Kidney epithelial cell (primary cell): ENCODE results near the gene CKLF. TPM values are rescaled to one million over a fixed set of nuclear protein-coding genes. Genes with fewer than 3 reads are reported as not detected.

Source experiments
- DNase-seq: peaks from one replicate; pipeline ENCODE4 v3.0.0-alpha.2; 2010; ENCODE audit warnings: low read depth
- H3K27me3 ChIP-seq: 2 replicates; pipeline ENCODE4 v1.6.0; 2011; ENCODE audit warnings: low read length; ENCODE audit not compliant: control insufficient read depth, insufficient read depth
- H3K36me3 ChIP-seq: 2 replicates; pipeline ENCODE4 v1.5.1; 2011; ENCODE audit warnings: low read length; ENCODE audit not compliant: control insufficient read depth, insufficient read depth
- H3K4me3 ChIP-seq: 2 replicates; pipeline ENCODE4 v1.5.1; 2011; ENCODE audit warnings: low read depth, mild to moderate bottlenecking, control low read depth, low read length
- total RNA-seq: library from RNA; depleted of rRNA; stranded (reverse); fragments of >200 nt; gene quantifications from 2 replicates; pipeline ENCODE4 v1.2.3, GENCODE V29; 2015
- TF ChIP-seq, protein P1 (sequence below): IDR thresholded peaks from 2 replicates; pipeline ENCODE4 v1.5.1; 2011; ENCODE audit warnings: mild to moderate bottlenecking, moderate library complexity, low read length, control low read depth, inconsistent platforms; ENCODE audit not compliant: insufficient read depth, poor library complexity, severe bottlenecking

CKLF gene
- total RNA-seq, 1 donor from 2014 or later = 129 TPM

DNA sequence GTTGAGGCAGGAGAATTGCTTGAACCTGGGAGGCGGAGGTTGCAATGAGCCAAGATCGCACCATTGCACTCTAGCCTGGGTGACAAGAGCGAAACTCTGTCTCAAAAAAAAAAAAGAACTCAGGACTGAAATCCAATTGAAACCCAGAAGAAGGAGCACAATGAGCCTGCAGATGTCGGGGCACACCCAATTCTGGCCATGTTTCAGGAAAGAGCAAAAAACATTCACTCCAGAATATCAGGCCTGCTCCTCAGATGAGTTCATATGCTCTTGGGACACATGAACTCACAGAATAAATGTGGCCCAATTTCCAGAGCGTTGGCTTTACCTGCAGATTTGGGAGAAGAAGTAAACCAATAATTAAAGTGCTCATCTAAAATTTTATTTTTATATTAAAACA, 23.9 kb downstream of the CKLF start:
- DNase-seq = no peak
- no peaks in the 10 kb centered on the region for H3K36me3 ChIP-seq
- TF ChIP-seq, protein P1, sequence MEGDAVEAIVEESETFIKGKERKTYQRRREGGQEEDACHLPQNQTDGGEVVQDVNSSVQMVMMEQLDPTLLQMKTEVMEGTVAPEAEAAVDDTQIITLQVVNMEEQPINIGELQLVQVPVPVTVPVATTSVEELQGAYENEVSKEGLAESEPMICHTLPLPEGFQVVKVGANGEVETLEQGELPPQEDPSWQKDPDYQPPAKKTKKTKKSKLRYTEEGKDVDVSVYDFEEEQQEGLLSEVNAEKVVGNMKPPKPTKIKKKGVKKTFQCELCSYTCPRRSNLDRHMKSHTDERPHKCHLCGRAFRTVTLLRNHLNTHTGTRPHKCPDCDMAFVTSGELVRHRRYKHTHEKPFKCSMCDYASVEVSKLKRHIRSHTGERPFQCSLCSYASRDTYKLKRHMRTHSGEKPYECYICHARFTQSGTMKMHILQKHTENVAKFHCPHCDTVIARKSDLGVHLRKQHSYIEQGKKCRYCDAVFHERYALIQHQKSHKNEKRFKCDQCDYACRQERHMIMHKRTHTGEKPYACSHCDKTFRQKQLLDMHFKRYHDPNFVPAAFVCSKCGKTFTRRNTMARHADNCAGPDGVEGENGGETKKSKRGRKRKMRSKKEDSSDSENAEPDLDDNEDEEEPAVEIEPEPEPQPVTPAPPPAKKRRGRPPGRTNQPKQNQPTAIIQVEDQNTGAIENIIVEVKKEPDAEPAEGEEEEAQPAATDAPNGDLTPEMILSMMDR = no peak
- peaks cover 16% of the 10 kb centered on the region for H3K27me3 ChIP-seq
- H3K4me3 ChIP-seq = no peak overlapping the region

DNA sequence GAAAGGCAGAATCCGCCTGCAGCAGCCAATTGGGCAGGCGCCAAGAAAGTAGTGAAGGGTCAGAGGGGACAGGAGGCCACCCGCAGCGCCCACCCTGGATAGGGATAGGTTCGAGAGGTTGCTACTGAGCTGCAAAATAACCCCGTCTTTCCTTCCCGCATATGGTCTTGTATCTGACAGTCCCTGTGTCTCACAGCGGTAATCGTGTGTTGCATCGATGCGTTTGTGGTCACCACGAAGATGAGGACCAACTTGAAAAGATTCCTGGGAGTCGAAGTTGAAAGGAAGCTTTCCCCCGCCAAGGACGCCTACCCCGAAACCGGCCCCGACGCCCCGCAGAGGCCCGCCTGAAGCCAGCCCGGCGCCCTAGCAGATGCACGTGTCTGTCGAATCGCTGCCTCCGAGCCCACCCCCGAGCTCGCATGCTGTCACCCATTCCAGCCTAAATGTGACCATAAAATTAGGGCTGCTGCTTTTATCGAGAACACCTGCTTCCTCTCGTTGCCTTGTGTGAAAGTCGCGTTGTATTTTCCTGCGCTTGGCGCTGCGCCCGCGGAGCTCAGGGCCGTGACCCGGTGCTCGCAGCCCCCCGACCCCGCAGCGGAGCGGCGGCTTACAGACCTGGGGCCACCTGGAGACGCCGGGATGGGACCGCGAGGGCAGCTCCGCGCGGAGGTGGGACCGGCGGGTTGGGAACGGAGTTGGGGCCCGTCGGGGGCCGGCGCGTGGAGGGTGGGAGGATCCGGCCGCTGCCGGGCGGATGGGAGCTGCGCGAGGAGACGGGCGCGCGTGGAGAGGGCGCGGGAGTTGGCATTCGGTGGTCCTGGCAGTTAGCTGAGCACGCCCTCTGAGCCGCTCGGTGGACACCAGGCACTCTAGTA, 26.5 kb downstream of the CKLF start, which contains the start of gene CMTM2:
Gene CMTM2, plus strand, starts transcription at position 813 of the 881 bp plus-strand sequence. CDS start 145 bp downstream, outside the sequence.
- TF ChIP-seq, protein P1 = no peak
- H3K27me3 ChIP-seq = peaks cover 16% of the 10 kb centered on the region
- H3K4me3 ChIP-seq = peak within 1 kb of the TSS; percentile 19
- no peak for DNase-seq
- H3K36me3 ChIP-seq = no peaks in the 10 kb centered on the region

DNA sequence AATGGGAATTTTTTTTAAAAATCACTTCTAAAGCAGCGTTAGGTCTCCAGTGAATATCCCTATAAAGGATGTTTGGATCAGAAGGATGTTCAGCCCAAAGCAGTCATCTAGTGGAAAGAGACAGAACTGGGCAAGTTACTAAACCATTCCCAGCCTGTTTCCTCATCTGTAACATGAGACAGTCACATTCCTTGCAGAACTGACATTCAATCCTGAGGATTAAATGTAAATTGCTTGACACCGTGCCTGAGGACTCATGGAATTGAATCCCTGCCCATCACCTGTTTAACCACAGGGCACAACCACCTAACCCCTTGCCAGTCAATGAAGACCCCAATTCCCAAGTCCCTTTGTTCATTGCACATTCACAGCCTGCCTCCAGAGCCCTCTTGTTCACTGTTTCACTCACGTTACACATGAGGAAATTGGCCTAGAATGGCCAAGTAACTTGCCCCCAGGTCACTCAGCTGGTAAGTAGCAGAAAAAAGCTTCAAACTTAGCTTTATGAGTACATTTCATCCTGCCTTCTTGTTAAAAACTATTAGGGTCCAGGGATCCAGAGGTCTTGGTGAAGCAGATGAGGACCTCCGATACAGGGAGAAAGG, 28.3 kb downstream of the CKLF start:
- TF ChIP-seq, protein P1 = peak; percentile 19
- DNase-seq = peak; percentile 61
- peaks cover 16% of the 10 kb centered on the region for H3K27me3 ChIP-seq
- no peak overlapping the region for H3K4me3 ChIP-seq
- H3K36me3 ChIP-seq = no peaks in the 10 kb centered on the region

GRCh38 chr16:66581246-66581952, 29.0 kb downstream of the CKLF start:
- DNase-seq = no peak
- Histone ChIP-seq H3K36me3 (no peaks in the 10 kb centered on the region), H3K27me3 (peaks cover 16% of the 10 kb centered on the region), H3K4me3 (no peak overlapping the region)
- TF ChIP-seq, protein P1 = no peak

GRCh38 chr16:66585481-66586239, 33.3 kb downstream of the CKLF start:
- Histone ChIP-seq H3K36me3 (no peaks in the 10 kb centered on the region), H3K27me3 (no peaks in the 10 kb centered on the region), H3K4me3 (no peak overlapping the region)
- no peak for DNase-seq
- TF ChIP-seq, protein P1 = no peak
